GM12878 (cell line): ENCODE results near the gene PDLIM5. TPM values are rescaled to one million over a fixed set of nuclear protein-coding genes. Genes with fewer than 3 reads are reported as not detected.

ENCODE experiments used
- ATAC-seq: fragments of 200-7000 bp; cut with Tn5 transposase; 3 replicates; pipeline ENCODE4 v1.9.1; 2020; ENCODE audit warnings: mild to moderate bottlenecking, moderate library complexity
- BruUV-seq: library from RNA; stranded (reverse); fragments of 400-500 nt; replicated peaks from 2 replicates; lab custom pipeline; 2021; lab: Mats Ljungman, UMichigan
- CTCF ChIA-PET: fragments of 300-600 bp; sonication (Branson Sonifier 250); formaldehyde crosslinking; extraction: SDS; loops from one replicate; lab custom pipeline; 2021; ENCODE audit warnings: inconsistent platforms; lab: Yijun Ruan, JAX
- POLR2A ChIA-PET: fragments of 350-600 bp; formaldehyde crosslinking; extraction: SDS; loops from one replicate; lab custom pipeline; 2021; ENCODE audit warnings: inconsistent platforms; lab: Charles Lee
- RAD21 ChIA-PET: fragments of 300-600 bp; sonication (Branson Sonifier 250); formaldehyde crosslinking; loops from one replicate; lab custom pipeline; 2023; ENCODE audit warnings: antibody characterized with exemption; ENCODE audit not compliant: unreplicated experiment; lab: Charles Lee
- SMC1A ChIA-PET: fragments of 300-600 bp; sonication (Branson Sonifier 250); formaldehyde crosslinking; loops from one replicate; lab custom pipeline; 2023; ENCODE audit not compliant: unreplicated experiment, uncharacterized antibody; lab: Charles Lee
- DNase-seq: peaks from one replicate; pipeline ENCODE4 v3.0.0-alpha.2; 2011; ENCODE audit warnings: low read depth, low spot score
- FAIRE-seq: peaks from 3 replicates; lab custom pipeline; 2011; peaks lifted over from hg19 to GRCh38; lab: Jason Lieb, UNC
- H2AFZ ChIP-seq: 2 replicates; pipeline ENCODE4 v1.6.0; 2011; ENCODE audit warnings: low read depth, low read length, control low read depth; ENCODE audit not compliant: control insufficient read depth
- H3K27ac ChIP-seq: 2 replicates; pipeline ENCODE4 v1.5.1; 2011; ENCODE audit warnings: control low read depth; ENCODE audit not compliant: control insufficient read depth, insufficient read depth
- H3K27me3 ChIP-seq, 2 experiments: replicated peaks in 1 of 2; 2 replicates each; pipeline versions ENCODE4 v1.6.0 to v1.6.1; 2011; ENCODE audit warnings: low read length in 1 of 2; ENCODE audit not compliant: control insufficient read depth in 2 of 2, insufficient read depth in 2 of 2
- H3K36me3 ChIP-seq, 2 experiments: 2 replicates each; pipeline ENCODE4 v1.5.1; 2011; ENCODE audit warnings: low read length in 1 of 2; ENCODE audit not compliant: control insufficient read depth in 2 of 2, insufficient read depth in 2 of 2
- H3K4me1 ChIP-seq: 2 replicates; pipeline ENCODE4 v1.6.1; 2011; ENCODE audit warnings: mild to moderate bottlenecking, low read length, moderate library complexity, mixed read lengths; ENCODE audit not compliant: control insufficient read depth, insufficient read depth
- H3K4me2 ChIP-seq: 2 replicates; pipeline ENCODE4 v1.6.0; 2011; ENCODE audit warnings: control low read depth; ENCODE audit not compliant: control insufficient read depth, insufficient read depth
- H3K4me3 ChIP-seq: fragments of 200-600 bp; sonication (generic); 2 replicates; pipeline ENCODE4 v1.5.1; 2016
- H3K79me2 ChIP-seq: 2 replicates; pipeline ENCODE4 v1.6.0; 2011; ENCODE audit warnings: low read length; ENCODE audit not compliant: control insufficient read depth, insufficient read depth
- H3K9ac ChIP-seq: 2 replicates; pipeline ENCODE4 v1.8.0; 2011; ENCODE audit warnings: low read length, control low read depth, mixed read lengths; ENCODE audit not compliant: control insufficient read depth, insufficient read depth
- H3K9me3 ChIP-seq: replicated peaks from 3 replicates; pipeline ENCODE4 v1.5.1; 2011; ENCODE audit warnings: mild to moderate bottlenecking, low read length; ENCODE audit not compliant: control insufficient read depth, insufficient read depth
- H4K20me1 ChIP-seq: 2 replicates; pipeline ENCODE4 v1.6.0; 2011; ENCODE audit not compliant: control insufficient read depth, insufficient read depth
- BHLHE40 ChIP-seq, 2 experiments: fragments of 450-650 bp in 1 of 2; IDR thresholded peaks; 2 replicates each; pipeline ENCODE4 v1.6.1; 2011 to 2017; ENCODE audit warnings: low read depth in 2 of 2, borderline replicate concordance in 1 of 2, improper control_type of control experiment in 1 of 2, low read length in 1 of 2, mild to moderate bottlenecking in 1 of 2
- DPF2 ChIP-seq: fragments of 450-650 bp; IDR thresholded peaks from 2 replicates; pipeline ENCODE4 v1.6.1; 2017; ENCODE audit warnings: mild to moderate bottlenecking
- E2F4 ChIP-seq: IDR thresholded peaks from 2 replicates; pipeline ENCODE4 v1.6.1; 2012; ENCODE audit warnings: low read depth, low read length, improper control_type of control experiment
- JUND ChIP-seq: IDR thresholded peaks from 2 replicates; pipeline ENCODE4 v1.6.1; 2012; ENCODE audit warnings: low read depth, mild to moderate bottlenecking, low read length, improper control_type of control experiment, moderate library complexity
- KLF5 ChIP-seq: fragments of 450-650 bp; IDR thresholded peaks from 2 replicates; pipeline ENCODE4 v1.6.1; 2014; ENCODE audit warnings: mild to moderate bottlenecking; ENCODE audit not compliant: partially characterized antibody
- PAX5 ChIP-seq: IDR thresholded peaks from 2 replicates; pipeline ENCODE4 v1.6.1; 2011; ENCODE audit warnings: low read depth, low read length, borderline replicate concordance
- PML ChIP-seq: IDR thresholded peaks from 2 replicates; pipeline ENCODE4 v1.6.1; 2012; ENCODE audit warnings: low read length, inconsistent platforms
- PRDM15 ChIP-seq: fragments of 450-650 bp; formaldehyde crosslinking; IDR thresholded peaks from 2 replicates; pipeline ENCODE4 v1.4.0; 2020; ENCODE audit warnings: mild to moderate bottlenecking, moderate library complexity
- RELB ChIP-seq: fragments of 450-650 bp; IDR thresholded peaks from 2 replicates; pipeline ENCODE4 v1.6.1; 2017; ENCODE audit warnings: low read depth, mild to moderate bottlenecking, moderate library complexity
- SMARCA5 ChIP-seq: fragments of 450-650 bp; IDR thresholded peaks from 2 replicates; pipeline ENCODE4 v1.6.1; 2017; ENCODE audit warnings: mild to moderate bottlenecking
- SREBF1 ChIP-seq: IDR thresholded peaks from 2 replicates; pipeline ENCODE4 v1.6.1; 2012; ENCODE audit warnings: mild to moderate bottlenecking, low read length
- SREBF2 ChIP-seq: IDR thresholded peaks from 2 replicates; pipeline ENCODE4 v1.6.1; 2012; ENCODE audit warnings: mild to moderate bottlenecking, low read length
- SUPT20H ChIP-seq: IDR thresholded peaks from 2 replicates; pipeline ENCODE4 v1.6.1; 2011; ENCODE audit warnings: low read depth, mild to moderate bottlenecking, low read length, moderate library complexity, borderline replicate concordance; ENCODE audit not compliant: control insufficient read depth
- ZNF687 ChIP-seq: fragments of 450-650 bp; IDR thresholded peaks from 2 replicates; pipeline ENCODE4 v1.6.1; 2017; ENCODE audit warnings: mild to moderate bottlenecking, moderate library complexity
- WGBS: methylation state at CpG from one replicate; pipeline ENCODE4 v1.1.6; 2016; ENCODE audit warnings: low lambda C conversion rate; ENCODE audit not compliant: insufficient replicate concordance, insufficient coverage; ENCODE audit errors: missing lambda C conversion rate; 5-methylcytosine and 5-hydroxymethylcytosine counted together
- in situ Hi-C: fragments of 300-500 bp; cut with MboI; formaldehyde crosslinking; loops from 9 replicates; pipeline ENCODE4 v1.14.3; 2018; ENCODE audit warnings: mixed read lengths
- intact Hi-C: fragments of 100-400 bp; cut with micrococcal nuclease; formaldehyde crosslinking; loops from one replicate; pipeline ENCODE4 v1.14.2; 2022; ENCODE audit not compliant: unreplicated experiment
- polyA plus RNA-seq, 11 experiments: library from polyadenylated mRNA; depleted of rRNA in 4 of 11; unstranded in 6 of 11; stranded (reverse) in 5 of 11; fragments of >200 nt; fragmentation: Nextera tagmentation in 4 of 11; fragmentation: Illumina TruSeq in 1 of 11; extraction: Ambion mirVana in 4 of 11; extraction: Trizol in 1 of 11; gene quantifications; 1 replicate in 1 of 11; 2 replicates in 10 of 11; pipeline versions ENCODE4 v1.2.1 to v1.2.3, GENCODE V29; 2011 to 2016; ENCODE audit warnings: inconsistent platforms in 2 of 11, missing spikeins in 2 of 11, low read depth in 1 of 11
- total RNA-seq, 4 experiments: library from RNA; depleted of rRNA in 3 of 4; stranded (reverse); fragments of >200 nt in 3 of 4; fragmentation: Illumina TruSeq in 1 of 4; extraction: Trizol in 1 of 4; gene quantifications; 2 replicates each; pipeline versions ENCODE4 v1.2.1 to v1.2.3, GENCODE V29; 2013 to 2021

The PDLIM5 gene
- total and polyA plus RNA-seq, 10 of the 15 experiments (the other 5 are each of a cell fraction or from before 2014, with no cell fraction given): 10.0 to 52.9 (median 20.7) TPM

- in situ Hi-C loops: no loop called here
- DNase-seq: no peak
- ChIA-PET RAD21 (interaction anchor here (1.1 kb wide), 1 partner anchor 51 kb away, joined by 3 read pairs; no protein-coding TSS in a partner anchor), POLR2A (interaction anchor here (0.8 kb wide), 1 partner anchor 9 kb away, joined by 3 read pairs; no protein-coding TSS in a partner anchor), CTCF (interaction anchor here (0.9 to 1.2 kb wide), 2 partner anchors 163 to 166 kb away, joined by 3 read pairs; no protein-coding TSS in a partner anchor), SMC1A (interaction anchor here (0.8 to 1.3 kb wide), 3 partner anchors 22 to 165 kb away, joined by 3 to 7 read pairs (median 3); no protein-coding TSS in a partner anchor)
- Histone ChIP-seq H3K4me2 (no peak overlapping the region), H3K4me1 (no peaks in the 10 kb centered on the region), H2AFZ (no peak overlapping the region), H3K36me3 (peaks cover 2 to 3% of the 10 kb centered on the region in 2 experiments; a peak in 2 of 4 replicates), H3K27ac (no peak overlapping the region), H3K79me2 (no peaks in the 10 kb centered on the region), H3K4me3 (no peak overlapping the region), H3K27me3 (no peaks in the 10 kb centered on the region), H3K9me3 (no peaks in the 10 kb centered on the region), H4K20me1 (no peaks in the 10 kb centered on the region), H3K9ac (no peak overlapping the region)
- no peak for FAIRE-seq
- intact Hi-C loops: loop anchor here (5.0 kb wide), 1 partner anchor 119 kb away; the partner anchor contains the start of gene PDLIM5
- 70% methylated on average over 2 of the region's 2 CpGs for WGBS
- no peak for ATAC-seq
- BruUV-seq: no TSS peak
- TF ChIP-seq KLF5: no peak
- no peak for TF ChIP-seq SUPT20H
- TF ChIP-seq DPF2: no peak
- TF ChIP-seq JUND: no peak
- TF ChIP-seq ZNF687: no peak
- no peak for TF ChIP-seq PML
- no peak for TF ChIP-seq SREBF2
- no peak for TF ChIP-seq SREBF1
- no peak for TF ChIP-seq E2F4
- no peak for TF ChIP-seq BHLHE40 (IDR thresholded peaks at IDR 0.05; ENCODE audit: borderline replicate concordance in 1 of 2, low read depth in 2 of 2, low read length in 1 of 2)
- no peak for TF ChIP-seq SMARCA5
- TF ChIP-seq RELB: no peak
- no peak for TF ChIP-seq PAX5
- TF ChIP-seq PRDM15 (CRISPR knock-in tag): no peak
These were observed 120.0 kb downstream of the PDLIM5 start for GRCh38 chr4:94571715-94572114.
